HG03521 (cell line): Measurements from ENCODE around the gene SREBF1.

Experiments
- ATAC-seq: cut with Tn5 transposase; IDR thresholded peaks from one replicate; pipeline ENCODE4 v1.9.1; 2021; ENCODE audit warnings: mild to moderate bottlenecking, moderate library complexity; ENCODE audit not compliant: unreplicated experiment

SREBF1 gene

DNA sequence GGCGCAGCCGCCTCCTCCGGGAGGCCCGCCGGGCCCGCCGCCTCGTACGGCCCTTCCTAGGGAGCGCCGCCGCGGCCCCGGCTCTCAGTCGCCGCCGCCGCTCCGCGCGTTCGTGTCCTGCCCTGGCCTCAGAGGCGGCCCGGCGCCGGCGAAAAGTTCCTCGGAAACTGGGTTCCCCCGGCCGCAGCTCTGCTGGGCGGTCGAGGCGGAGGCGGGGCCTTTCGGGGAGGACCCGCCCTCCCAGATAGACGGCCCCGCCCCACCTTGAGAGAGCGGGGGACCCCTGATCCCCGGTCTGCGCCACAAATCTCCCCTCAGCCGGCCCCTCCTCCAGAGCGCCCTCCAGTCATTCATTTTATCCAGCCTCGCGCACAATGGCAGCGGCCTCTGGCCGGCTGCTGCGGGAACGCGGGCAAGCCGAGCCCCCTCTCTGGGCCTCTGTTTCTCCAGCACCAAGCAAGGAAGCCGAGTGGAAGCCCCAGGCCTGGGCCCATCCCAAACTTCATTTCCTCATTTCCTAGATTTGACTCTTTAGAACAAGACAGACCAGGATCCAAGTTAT is at the start of gene SREBF1:
TSS of gene SREBF1 (minus strand) at position 169 of the 562 bp plus-strand sequence. CDS start 169 bp downstream, outside the sequence.
- ATAC-seq = peak; percentile 14

DNA sequence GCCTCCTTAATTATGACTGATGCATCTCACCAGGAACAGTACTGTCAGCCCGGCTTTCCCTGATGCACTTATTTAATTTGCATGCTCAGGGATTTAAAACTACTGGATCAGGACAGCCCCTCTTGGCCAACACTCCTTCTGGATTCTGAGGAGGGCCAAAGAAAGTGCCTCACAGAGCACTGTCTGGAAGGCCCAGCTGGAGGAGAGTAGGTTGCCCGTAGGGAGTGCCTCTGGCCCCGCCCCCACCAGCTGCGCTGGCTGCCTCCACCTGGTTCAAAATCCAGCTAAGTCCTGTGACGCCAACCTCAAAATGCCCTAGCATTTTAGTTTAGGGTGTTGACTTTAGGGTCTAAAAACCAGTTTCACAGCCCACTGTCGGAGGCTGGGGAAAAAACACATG is 49.4 kb upstream of the SREBF1 start:
- ATAC-seq = no peak

DNA sequence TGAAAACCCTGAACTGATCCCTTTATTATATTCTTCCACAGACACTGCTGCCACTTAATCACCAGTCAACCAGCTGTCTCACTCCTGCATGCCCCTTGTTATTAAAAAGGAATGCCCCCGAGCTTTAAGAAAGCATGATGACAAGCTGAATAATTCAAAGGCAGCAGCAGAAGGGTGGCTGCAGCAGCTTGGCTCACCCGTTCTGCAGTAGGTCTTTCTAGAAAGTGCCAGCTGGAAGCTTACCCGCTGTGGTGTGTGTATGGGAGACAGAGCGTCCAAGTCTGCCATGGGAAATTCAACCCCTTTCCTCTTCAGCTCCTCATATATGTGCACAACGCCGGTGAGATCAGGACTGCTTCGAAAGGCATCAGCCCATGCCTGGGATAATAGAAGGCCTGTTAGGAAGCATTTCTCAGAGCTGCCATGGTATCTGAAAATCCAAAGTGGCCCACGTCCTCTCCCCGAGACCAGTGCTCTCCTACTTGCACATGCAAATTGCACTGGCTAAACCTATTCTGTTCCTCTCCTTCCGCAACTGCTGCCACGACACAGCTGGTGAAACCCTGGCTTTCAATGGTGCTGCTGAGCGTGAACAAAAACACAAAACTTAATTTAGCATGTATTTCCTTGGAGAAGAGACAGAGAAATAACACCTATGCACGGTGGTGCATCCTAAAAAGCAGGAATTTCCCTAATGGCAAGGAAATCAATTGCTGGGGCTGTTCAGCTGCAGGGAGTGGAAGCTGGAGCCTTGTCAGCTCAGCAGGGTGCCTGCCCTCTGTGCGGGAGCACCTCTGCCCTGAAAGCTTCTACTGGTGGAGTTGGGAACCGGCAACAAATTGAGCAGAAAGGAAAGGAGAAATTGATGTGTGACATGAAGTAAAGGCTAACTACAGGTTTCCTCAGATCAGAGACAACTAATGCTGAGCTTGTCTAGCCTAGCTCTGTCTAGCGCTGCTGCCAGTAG is 47.9 kb upstream of the SREBF1 start:
- ATAC-seq = no peak

DNA sequence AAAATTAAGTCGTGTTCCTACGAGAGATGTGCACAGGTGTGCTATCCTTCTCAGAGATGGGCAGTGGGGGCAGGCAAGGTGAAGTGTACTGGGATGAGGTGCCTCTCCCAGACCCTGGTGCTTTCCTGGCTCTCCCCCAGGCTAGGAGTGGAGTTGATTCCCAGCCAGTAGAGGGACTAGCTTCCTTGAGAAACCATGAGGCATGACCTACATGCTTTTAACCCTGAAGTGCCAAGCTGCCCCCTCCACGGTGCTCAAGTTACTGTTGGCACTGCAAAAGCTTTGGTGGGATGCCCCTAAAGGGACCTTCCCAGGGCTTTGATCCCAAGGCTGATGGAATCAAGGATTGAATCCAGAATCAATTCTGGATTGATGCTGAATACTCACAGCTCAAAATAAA is 47.0 kb upstream of the SREBF1 start:
- ATAC-seq = no peak

DNA sequence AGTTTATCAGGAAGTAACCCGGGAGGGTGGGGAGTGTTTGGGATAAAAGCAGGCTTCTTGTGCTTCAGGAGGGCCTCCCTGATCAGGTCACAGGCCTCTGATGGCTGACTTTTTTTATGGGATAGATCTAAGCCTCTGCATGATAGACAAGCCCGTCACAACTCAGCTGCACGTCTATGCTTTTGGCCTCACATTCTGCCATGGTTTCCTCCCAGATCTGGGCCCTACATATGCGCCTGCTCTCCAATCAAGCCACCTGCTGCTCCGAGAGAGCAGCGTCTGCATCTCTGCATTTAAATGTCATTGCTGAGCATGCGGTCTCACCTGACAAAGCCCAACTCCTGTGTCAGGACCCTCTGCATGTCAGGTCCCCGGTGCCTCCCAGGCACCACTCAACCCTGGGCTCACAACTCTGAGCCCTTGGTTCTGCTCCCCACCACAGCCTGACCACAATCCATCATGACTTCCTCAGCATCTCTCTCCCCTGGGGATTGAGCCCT is 45.3 kb upstream of the SREBF1 start:
- ATAC-seq = no peak

DNA sequence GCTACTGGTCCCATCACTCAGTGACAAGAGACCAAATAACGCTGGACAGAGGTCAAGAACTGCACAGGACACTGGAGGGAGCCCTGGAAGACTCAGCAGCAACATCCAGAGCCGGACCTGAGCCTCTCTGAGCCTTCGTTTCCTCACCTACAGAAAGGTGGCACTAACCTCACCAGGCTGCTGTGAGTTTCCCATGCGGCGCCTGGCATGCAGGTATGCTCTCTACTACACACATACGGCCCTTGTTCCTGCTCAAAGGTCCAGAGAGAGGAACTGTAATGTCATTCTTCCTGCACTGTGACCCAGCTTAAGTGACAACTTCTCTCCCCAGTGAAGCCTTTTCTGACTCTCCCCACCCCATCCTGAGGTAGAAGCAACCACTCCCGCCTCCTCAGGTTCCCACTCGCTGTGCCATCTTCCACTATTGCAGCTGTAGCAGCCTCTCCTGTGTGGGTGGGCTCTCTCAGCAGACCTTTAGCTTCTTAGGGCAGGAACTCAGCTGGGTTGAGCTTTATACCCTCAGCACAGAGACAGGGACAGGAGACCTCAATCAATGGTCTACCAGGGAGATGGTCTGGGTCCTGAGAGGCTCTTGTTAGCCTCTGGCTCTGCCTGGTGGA is 43.9 kb upstream of the SREBF1 start:
- ATAC-seq = no peak

DNA sequence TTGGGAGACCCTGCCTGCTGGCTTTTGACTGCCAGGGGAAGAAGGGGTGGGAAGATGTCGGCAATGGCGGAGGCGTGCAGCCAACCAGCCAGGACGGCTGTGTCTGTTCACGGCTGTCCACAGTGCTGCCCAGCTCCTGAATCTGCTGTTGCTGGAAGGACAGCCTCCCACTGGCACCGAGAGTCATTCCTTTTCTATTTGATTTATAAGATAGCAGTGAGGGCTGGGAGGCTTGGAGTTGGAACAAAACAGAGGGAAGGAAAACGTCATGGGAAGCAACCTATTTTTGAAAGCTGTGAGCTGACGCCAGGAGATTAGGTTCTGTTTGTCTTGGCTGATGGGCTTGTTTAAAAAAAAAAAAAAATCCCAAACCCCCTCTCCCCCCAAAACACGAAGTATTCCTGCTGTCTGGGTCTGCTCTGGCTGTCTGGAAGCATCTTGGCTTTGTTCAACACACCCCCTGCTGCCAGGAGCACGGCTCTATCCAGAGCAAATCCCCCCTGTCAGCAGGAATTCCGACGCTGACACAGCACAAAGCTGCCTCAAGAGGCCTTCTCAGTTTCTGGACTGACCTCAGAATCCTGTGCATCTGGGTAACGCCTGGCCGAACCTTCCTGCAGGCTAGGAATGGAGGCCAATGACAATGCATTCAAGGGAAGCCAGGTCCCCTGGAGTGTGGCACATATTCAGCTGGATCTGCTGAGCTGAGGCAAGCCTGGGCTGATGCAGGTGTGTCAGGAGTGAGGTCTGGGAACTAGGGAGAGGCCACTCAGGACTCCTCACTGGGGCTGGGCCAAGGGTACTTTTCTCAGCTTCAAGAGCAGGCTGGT is 41.0 kb upstream of the SREBF1 start:
- ATAC-seq = no peak

DNA sequence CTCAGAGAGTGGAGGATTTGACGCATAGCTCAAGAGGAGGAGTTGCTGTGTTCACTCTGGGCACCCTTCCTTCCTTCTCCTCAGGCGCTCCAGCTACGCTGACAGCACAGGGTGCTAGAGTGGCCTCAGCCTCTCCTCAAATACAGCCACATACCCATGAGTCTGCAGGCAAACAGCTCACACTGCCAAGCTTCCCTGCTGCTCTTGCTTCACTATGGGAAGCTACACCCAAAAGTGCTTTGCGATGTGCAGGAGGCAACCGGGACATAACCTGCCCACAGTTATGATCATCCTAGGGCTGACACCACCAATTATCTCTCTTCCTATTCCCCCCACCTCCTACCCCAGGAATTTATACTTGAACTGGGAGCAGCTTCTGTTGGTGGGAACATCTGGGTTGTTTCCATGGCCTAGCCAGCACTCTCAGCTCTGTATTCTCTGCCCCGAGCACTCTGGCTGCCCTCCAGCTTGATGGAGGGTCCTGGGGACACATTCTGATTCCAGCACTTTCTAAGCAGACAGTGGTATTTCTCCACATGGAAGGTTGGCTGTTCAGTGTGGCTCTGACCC is 40.3 kb upstream of the SREBF1 start:
- no peak for ATAC-seq

DNA sequence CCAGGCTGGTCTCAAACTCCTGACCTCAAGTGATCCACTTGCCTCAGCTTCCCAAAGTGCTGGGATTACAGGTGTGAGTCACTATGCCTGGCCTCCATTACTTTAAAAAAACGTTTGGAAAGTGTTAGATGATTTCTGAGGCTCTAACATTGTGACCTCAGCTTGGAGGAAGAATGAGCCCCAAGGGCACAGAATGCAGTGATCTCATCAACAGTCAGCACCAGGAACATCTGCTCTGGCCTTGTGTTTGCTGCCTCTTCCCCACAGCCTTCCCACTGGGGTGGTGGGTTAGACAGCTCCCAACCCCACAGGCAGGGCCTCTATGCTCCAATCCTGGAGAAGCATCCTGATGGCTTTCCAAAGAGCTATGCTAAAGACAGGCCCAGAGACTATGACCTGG is 37.7 kb upstream of the SREBF1 start:
- no peak for ATAC-seq

DNA sequence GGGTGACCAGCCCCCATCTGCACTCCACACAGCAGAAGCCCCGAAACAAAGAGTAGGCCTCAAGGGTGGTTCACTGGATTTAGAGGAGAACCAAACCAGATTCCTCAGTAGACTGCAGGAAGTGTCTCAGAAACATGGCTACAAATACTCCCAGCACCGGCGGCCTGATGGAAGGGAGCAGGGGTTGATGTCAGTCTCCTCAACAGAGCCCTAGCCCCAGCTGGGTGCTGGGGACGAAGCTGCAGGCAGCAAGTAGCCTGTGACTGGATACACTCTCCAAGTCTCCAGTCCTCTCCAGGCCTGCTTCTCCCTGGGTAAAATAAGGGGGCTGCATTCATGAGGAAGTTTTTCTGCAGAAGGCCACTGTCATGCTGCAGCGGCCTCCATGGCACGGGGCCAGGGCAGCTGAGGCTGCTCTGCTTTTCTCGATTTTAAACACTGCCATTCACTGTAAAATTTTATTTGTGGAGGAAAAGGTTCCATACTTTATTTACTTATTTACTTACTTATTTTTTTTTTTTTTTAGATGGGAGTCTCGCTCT is 36.7 kb upstream of the SREBF1 start:
- ATAC-seq = no peak

DNA sequence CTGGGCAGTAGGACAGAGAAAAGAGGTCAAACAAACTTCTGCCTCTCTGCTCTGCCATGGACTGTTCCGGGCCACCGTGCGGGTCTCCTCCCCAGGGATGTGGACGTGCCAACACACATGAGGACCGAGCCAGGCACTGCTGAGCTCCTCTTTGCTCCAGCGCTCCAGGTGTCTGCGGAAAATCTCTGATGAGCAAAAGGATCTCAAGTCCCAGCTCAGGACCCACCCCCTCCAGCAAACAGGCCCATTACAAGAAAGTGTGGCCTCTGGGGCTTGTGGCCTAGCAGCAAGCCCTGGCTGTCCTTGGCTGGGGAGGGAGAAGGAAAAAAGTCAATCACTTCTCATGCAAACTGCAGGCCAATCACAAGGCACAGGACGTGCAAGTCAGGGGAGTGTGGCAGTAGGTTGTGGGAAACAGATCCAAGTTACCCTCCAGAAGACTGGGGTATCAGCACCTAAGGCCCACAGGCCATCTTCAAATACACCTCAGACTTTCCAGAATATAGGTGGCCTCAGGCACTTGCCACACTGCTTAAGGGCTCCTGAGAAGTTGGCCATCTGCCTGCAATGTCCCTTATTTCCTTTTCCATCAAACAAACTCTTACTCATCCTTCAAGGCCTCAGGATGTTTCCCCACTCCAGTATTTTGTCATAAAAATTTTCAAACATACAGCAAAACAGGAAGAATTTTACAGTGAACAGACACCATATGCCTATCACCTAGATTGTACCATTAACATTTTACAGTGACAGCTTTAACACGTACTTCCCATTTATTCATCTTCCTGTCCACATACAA is 36.0 kb upstream of the SREBF1 start:
- ATAC-seq = no peak

DNA sequence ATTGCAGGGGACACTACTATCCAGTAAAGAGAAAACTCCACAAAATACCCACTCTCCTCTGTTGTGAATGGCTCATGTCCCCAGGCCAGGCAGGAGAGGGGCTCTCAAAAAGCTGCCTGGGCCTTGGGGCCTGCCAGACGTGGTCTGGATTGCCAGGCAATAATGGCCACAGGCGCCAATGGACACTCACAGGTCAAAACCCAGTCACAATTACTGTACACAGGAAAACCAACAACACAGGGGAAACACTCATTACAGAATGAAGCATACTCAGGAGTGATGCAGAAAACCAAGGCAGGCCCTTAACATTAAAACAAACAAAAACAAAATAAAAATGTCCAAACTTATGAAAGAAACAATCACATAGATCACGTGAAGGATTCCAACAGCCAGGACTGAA is 35.1 kb upstream of the SREBF1 start:
- no peak for ATAC-seq

DNA sequence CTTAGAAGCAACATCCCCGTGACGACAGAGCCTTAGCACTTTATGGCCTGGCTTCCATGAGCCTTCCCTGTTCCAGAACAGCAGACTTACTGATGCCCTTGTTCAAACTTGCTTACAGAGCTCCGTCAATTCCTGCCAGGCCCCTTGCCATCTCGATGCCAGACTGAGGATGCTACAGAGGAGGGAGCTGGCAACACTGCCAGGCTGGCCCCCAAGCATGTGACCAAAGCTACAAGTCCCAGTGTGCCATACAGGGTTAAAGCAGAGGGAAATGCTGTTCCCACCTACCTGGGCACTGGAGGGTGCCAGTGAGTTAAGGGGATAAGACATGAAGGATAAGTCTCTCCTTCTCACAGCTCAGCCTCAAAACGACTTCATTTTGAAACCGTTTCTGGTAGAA is 33.5 kb upstream of the SREBF1 start:
- ATAC-seq = no peak

DNA sequence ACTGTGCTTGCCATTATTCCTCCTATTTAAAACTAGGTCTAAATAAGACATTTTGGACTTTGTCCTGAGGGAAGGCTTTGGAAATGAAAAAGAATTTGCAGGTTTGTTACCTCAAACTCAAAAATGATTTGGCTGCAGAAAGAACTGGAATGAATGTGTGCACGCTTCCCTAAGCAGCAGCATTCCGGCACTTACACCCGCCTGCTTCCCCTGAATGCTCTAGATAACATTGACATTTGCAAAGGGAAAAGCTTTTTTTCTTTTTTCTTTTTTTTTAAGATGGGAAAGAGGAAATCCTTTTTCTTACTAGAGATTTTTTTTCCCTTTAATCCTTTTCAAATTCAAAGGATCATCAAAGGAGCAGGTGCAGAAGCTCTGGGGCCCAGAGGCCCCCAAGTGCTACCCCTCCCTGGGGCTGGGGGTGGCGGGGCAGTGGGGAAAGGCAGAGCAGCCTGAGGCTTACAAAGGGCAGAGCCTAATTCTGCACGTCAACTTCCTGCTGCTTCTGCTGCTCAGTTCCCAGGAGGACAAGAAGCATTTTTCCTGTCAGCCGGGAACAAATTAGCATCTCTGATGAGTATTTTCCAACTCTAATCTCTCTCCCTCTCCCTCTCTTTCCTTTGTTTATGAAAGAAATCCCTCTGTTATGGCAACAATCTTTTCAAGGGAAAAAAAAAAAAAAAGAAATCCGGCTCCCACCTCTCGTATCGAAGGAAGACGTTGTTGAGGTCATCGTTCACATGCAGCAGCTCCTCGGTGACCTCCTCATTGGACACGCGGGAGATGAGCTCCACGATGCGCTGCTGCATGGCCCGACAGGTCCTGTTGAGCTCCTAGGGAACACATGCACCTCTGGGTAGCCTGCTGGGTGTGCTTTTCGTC is 32.1 kb upstream of the SREBF1 start:
- no peak for ATAC-seq

DNA sequence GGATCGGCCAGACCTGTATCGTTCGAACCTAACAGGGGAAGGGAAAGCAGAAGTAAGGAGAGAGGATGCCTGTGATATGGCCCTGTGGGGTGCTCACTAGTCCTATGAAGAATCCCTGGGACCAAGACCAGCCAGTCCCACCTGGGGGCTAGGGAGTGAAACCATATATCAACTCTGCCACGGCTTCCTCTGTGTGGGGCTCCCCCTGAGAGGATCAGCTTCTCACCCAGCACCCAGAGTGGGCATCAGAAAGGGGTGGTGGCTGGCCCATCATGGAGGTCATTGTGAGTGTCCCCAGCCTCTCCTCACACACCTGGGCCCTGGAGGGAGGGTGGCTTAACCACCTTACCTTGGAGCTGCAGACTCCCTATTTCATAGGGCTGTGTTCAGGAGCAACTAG is 30.1 kb upstream of the SREBF1 start:
- no peak for ATAC-seq

DNA sequence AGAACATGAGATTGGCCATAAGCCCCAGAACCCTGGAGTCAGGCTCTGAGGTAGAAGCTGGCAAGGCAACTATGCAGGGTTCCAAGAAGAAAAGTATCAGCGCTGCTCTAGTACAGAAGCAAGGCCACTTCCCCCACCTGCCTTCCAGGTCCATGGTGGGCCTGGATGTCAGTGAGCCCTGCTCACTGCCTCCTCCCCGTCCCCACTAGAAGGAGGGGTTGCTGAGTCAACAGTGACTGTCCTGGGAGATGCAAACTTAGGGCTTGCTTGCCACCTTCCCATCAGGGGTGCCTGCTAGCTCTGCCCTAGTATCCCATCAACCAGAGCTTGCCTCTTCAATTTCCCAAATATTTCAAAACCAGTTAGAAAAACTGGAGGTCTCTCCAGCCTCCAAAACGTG is 29.6 kb upstream of the SREBF1 start:
- ATAC-seq = no peak

DNA sequence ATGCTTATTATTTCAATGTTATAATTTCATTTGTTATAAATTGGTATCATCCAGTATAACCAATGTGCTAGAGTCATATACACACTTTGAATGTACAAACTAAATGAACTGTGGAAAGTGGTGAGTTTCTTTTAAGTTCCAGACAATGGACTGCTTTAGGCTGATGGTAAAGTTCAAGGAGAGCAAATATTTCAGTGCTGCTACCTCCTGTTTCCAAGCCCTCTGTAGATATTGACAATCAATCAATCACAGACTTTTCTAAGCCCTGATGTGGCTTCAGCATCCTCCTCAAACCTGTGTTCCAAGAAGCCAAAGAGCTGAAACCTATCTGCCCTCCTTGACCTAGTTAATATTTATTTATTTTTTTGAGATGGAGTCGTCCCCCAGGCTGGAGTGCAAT is 28.2 kb upstream of the SREBF1 start:
- ATAC-seq = no peak

DNA sequence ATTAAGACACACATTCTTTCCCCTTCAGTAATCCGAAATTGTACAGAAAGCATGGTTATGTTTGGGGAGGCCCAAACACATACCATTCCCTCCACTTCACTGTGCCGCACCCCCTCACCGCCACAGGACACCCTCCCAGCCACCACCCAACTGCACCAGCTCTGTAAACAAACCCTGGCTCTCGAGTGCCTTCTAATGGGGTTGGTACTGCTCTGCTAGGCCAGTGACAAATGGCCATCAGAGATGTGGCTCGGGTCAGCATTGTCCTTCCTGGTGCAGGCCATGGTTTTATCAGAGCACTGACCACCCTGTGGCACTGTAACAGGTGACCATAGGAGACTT is 24.0 kb upstream of the SREBF1 start:
- ATAC-seq = no peak
